GM12878 (cell line): ENCODE results near the gene SLC19A2. TPM values are rescaled to one million over a fixed set of nuclear protein-coding genes. Genes with fewer than 3 reads are reported as not detected.
"Not testable (repeated sequence)": the region's sequence is repeated elsewhere in the genome, so short reads cannot be mapped to it uniquely, and the experiment has no call there.

Source experiments
- ATAC-seq: fragments of 200-7000 bp; cut with Tn5 transposase; 3 replicates; pipeline ENCODE4 v1.9.1; 2020; ENCODE audit warnings: mild to moderate bottlenecking, moderate library complexity
- BruUV-seq: library from RNA; stranded (reverse); fragments of 400-500 nt; replicated peaks from 2 replicates; lab custom pipeline; 2021; lab: Mats Ljungman, UMichigan
- CTCF ChIA-PET: fragments of 300-600 bp; sonication (Branson Sonifier 250); formaldehyde crosslinking; extraction: SDS; loops from one replicate; lab custom pipeline; 2021; ENCODE audit warnings: inconsistent platforms; lab: Yijun Ruan, JAX
- POLR2A ChIA-PET: fragments of 350-600 bp; formaldehyde crosslinking; extraction: SDS; loops from one replicate; lab custom pipeline; 2021; ENCODE audit warnings: inconsistent platforms; lab: Charles Lee
- RAD21 ChIA-PET: fragments of 300-600 bp; sonication (Branson Sonifier 250); formaldehyde crosslinking; loops from one replicate; lab custom pipeline; 2023; ENCODE audit warnings: antibody characterized with exemption; ENCODE audit not compliant: unreplicated experiment; lab: Charles Lee
- SMC1A ChIA-PET: fragments of 300-600 bp; sonication (Branson Sonifier 250); formaldehyde crosslinking; loops from one replicate; lab custom pipeline; 2023; ENCODE audit not compliant: unreplicated experiment, uncharacterized antibody; lab: Charles Lee
- DNase-seq: peaks from one replicate; pipeline ENCODE4 v3.0.0-alpha.2; 2011; ENCODE audit warnings: low read depth, low spot score
- FAIRE-seq: peaks from 3 replicates; lab custom pipeline; 2011; peaks lifted over from hg19 to GRCh38; lab: Jason Lieb, UNC
- H2AFZ ChIP-seq: 2 replicates; pipeline ENCODE4 v1.6.0; 2011; ENCODE audit warnings: low read depth, low read length, control low read depth; ENCODE audit not compliant: control insufficient read depth
- H3K27ac ChIP-seq: 2 replicates; pipeline ENCODE4 v1.5.1; 2011; ENCODE audit warnings: control low read depth; ENCODE audit not compliant: control insufficient read depth, insufficient read depth
- H3K27me3 ChIP-seq, 2 experiments: replicated peaks in 1 of 2; 2 replicates each; pipeline versions ENCODE4 v1.6.0 to v1.6.1; 2011; ENCODE audit warnings: low read length in 1 of 2; ENCODE audit not compliant: control insufficient read depth in 2 of 2, insufficient read depth in 2 of 2
- H3K36me3 ChIP-seq, 2 experiments: 2 replicates each; pipeline ENCODE4 v1.5.1; 2011; ENCODE audit warnings: low read length in 1 of 2; ENCODE audit not compliant: control insufficient read depth in 2 of 2, insufficient read depth in 2 of 2
- H3K4me1 ChIP-seq: 2 replicates; pipeline ENCODE4 v1.6.1; 2011; ENCODE audit warnings: mild to moderate bottlenecking, low read length, moderate library complexity, mixed read lengths; ENCODE audit not compliant: control insufficient read depth, insufficient read depth
- H3K4me2 ChIP-seq: 2 replicates; pipeline ENCODE4 v1.6.0; 2011; ENCODE audit warnings: control low read depth; ENCODE audit not compliant: control insufficient read depth, insufficient read depth
- H3K4me3 ChIP-seq: fragments of 200-600 bp; sonication (generic); 2 replicates; pipeline ENCODE4 v1.5.1; 2016
- H3K79me2 ChIP-seq: 2 replicates; pipeline ENCODE4 v1.6.0; 2011; ENCODE audit warnings: low read length; ENCODE audit not compliant: control insufficient read depth, insufficient read depth
- H3K9ac ChIP-seq: 2 replicates; pipeline ENCODE4 v1.8.0; 2011; ENCODE audit warnings: low read length, control low read depth, mixed read lengths; ENCODE audit not compliant: control insufficient read depth, insufficient read depth
- H3K9me3 ChIP-seq: replicated peaks from 3 replicates; pipeline ENCODE4 v1.5.1; 2011; ENCODE audit warnings: mild to moderate bottlenecking, low read length; ENCODE audit not compliant: control insufficient read depth, insufficient read depth
- H4K20me1 ChIP-seq: 2 replicates; pipeline ENCODE4 v1.6.0; 2011; ENCODE audit not compliant: control insufficient read depth, insufficient read depth
- HSF1 ChIP-seq: fragments of 150-350 bp; IDR thresholded peaks from 2 replicates; pipeline ENCODE4 v1.6.1; 2014; ENCODE audit warnings: mild to moderate bottlenecking, low read depth, low read length
- IKZF1 ChIP-seq: fragments of 450-650 bp; conservative IDR thresholded peaks from 2 replicates; pipeline ENCODE4 v1.6.1; 2017; ENCODE audit warnings: antibody characterized with exemption, mild to moderate bottlenecking
- MTA3 ChIP-seq: IDR thresholded peaks from 2 replicates; pipeline ENCODE4 v1.6.1; 2012; ENCODE audit warnings: low read length, inconsistent platforms, borderline replicate concordance
- POLR2A ChIP-seq: IDR thresholded peaks from 2 replicates; pipeline ENCODE4 v1.6.1; 2011; ENCODE audit warnings: low read depth, mild to moderate bottlenecking, low read length
- POU2F2 ChIP-seq: IDR thresholded peaks from 3 replicates; pipeline ENCODE4 v1.6.1; 2011; ENCODE audit warnings: low read depth, mild to moderate bottlenecking, low read length, borderline replicate concordance
- SREBF1 ChIP-seq: IDR thresholded peaks from 2 replicates; pipeline ENCODE4 v1.6.1; 2012; ENCODE audit warnings: mild to moderate bottlenecking, low read length
- TAF1 ChIP-seq: IDR thresholded peaks from 2 replicates; pipeline ENCODE4 v1.6.1; 2011; ENCODE audit warnings: mild to moderate bottlenecking, low read depth, low read length, borderline replicate concordance
- TCF3 ChIP-seq: IDR thresholded peaks from 2 replicates; pipeline ENCODE4 v1.6.1; 2012; ENCODE audit warnings: low read depth, mild to moderate bottlenecking, low read length, borderline replicate concordance; ENCODE audit not compliant: insufficient read depth
- WGBS: methylation state at CpG from one replicate; pipeline ENCODE4 v1.1.6; 2016; ENCODE audit warnings: low lambda C conversion rate; ENCODE audit not compliant: insufficient replicate concordance, insufficient coverage; ENCODE audit errors: missing lambda C conversion rate; 5-methylcytosine and 5-hydroxymethylcytosine counted together
- in situ Hi-C: fragments of 300-500 bp; cut with MboI; formaldehyde crosslinking; loops from 9 replicates; pipeline ENCODE4 v1.14.3; 2018; ENCODE audit warnings: mixed read lengths
- intact Hi-C: fragments of 100-400 bp; cut with micrococcal nuclease; formaldehyde crosslinking; loops from one replicate; pipeline ENCODE4 v1.14.2; 2022; ENCODE audit not compliant: unreplicated experiment
- polyA plus RNA-seq, 11 experiments: library from polyadenylated mRNA; depleted of rRNA in 4 of 11; unstranded in 6 of 11; stranded (reverse) in 5 of 11; fragments of >200 nt; fragmentation: Nextera tagmentation in 4 of 11; fragmentation: Illumina TruSeq in 1 of 11; extraction: Ambion mirVana in 4 of 11; extraction: Trizol in 1 of 11; gene quantifications; 1 replicate in 1 of 11; 2 replicates in 10 of 11; pipeline versions ENCODE4 v1.2.1 to v1.2.3, GENCODE V29; 2011 to 2016; ENCODE audit warnings: inconsistent platforms in 2 of 11, missing spikeins in 2 of 11, low read depth in 1 of 11
- total RNA-seq, 4 experiments: library from RNA; depleted of rRNA in 3 of 4; stranded (reverse); fragments of >200 nt in 3 of 4; fragmentation: Illumina TruSeq in 1 of 4; extraction: Trizol in 1 of 4; gene quantifications; 2 replicates each; pipeline versions ENCODE4 v1.2.1 to v1.2.3, GENCODE V29; 2013 to 2021

Gene SLC19A2
- total and polyA plus RNA-seq, 10 of the 15 experiments (the other 5 are each of a cell fraction or from before 2014, with no cell fraction given), result 1.2 to 7.8 (median 2.5) TPM

- TF ChIP-seq HSF1, result no peak
- TF ChIP-seq POLR2A, result peak; percentile 91
- 0 out of 3 replicates have a peak, but pooled peaks have one; percentile 15 for TF ChIP-seq POU2F2
- peak; percentile 44; the same call in 1 of the 2 replicates for TF ChIP-seq TAF1
- peak; percentile 70 for TF ChIP-seq IKZF1
- TF ChIP-seq TCF3, result peak; percentile 52; the same call in 1 of the 2 replicates
- peak; percentile 52; the same call in 1 of the 2 replicates for TF ChIP-seq SREBF1
- TF ChIP-seq, all 136 proteins: peak for 50
Observed at GRCh38 chr1:169485431-169486280, at the start of gene SLC19A2 (continued).

DNA sequence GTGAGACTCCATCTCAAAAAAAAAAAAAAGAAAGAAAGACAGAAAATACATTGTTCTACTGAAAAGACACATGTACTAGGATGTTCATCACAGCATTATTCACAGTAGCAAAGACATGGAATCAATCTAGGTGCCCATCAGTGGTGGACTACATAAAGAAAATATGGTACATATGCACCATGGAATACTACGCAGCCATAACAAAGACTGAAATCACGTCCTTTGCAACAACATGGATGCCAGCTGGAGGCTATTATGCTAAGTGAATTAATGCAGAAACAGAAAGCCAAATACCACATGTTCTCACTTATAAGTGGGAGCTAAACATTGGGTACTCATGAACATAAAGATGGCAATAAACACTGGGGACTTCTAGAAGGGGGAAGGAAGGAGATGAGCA lies 48.9 kb upstream of the SLC19A2 start:
- no peak overlapping the region for H3K4me3 ChIP-seq
- RAD21 ChIA-PET, result no interaction called here
- H3K79me2 ChIP-seq, result no peaks in the 10 kb centered on the region
- no peaks in the 10 kb centered on the region for H3K4me1 ChIP-seq
- no peak for DNase-seq
- no peak for TF ChIP-seq MTA3
- intact Hi-C loops, result no loop called here
- POLR2A ChIA-PET, result no interaction called here
- no peaks in the 10 kb centered on the region for H3K36me3 ChIP-seq
- no peaks in the 10 kb centered on the region for H3K27me3 ChIP-seq
- no peak for ATAC-seq
- CTCF ChIA-PET, result interaction anchor here (1.4 to 2.0 kb wide), 2 partner anchors 10 to 11 kb away, joined by 4 to 7 read pairs; no protein-coding TSS in a partner anchor
- H2AFZ ChIP-seq, result no peak overlapping the region
- no peaks in the 10 kb centered on the region for H4K20me1 ChIP-seq
- H3K4me2 ChIP-seq, result no peak overlapping the region
- H3K27ac ChIP-seq, result no peak overlapping the region
- SMC1A ChIA-PET, result interaction anchor here (0.7 to 1.4 kb wide), 3 partner anchors 24 to 864 kb away, joined by 3 read pairs; no protein-coding TSS in a partner anchor
- no peaks in the 10 kb centered on the region for H3K9me3 ChIP-seq
- WGBS, result 74% methylated on average over 2 of the region's 2 CpGs
- BruUV-seq, result no TSS peak
- in situ Hi-C loops, result no loop called here
- H3K9ac ChIP-seq, result no peak overlapping the region
- no peak for FAIRE-seq

DNA sequence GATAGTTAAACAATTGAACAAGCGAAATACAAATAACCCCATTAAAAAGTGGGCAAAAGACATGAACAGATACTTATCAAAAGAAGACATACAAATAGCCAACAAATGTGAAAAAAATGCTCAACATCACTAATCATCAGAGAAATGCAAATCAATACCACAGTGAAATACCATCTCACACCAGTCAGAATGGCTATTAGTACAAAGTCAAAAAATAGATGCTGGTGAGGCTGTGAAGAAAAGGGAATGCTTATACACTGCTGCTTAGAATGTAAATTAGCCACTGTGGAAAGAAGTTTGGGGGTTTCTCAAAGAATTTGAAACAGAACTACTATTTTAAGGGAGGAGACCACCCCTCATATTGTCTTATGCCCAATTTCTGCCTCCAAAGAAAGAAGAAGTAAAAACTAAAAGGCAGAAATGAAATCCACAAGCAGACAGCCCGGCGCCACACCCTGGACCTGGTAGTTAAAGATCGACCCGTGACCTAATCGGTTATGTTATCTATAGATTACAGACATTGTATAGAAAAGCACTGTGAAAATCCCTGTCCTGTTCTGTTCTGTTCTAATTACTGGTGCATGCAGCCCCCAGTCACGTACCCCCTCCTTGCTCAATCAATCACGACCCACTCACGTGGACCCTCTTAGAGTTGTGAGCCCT lies 47.9 kb upstream of the SLC19A2 start:
- H3K4me3 ChIP-seq, H3K9me3 ChIP-seq, H3K27me3 ChIP-seq, H2AFZ ChIP-seq, H4K20me1 ChIP-seq, in situ Hi-C loops, POLR2A ChIA-PET, DNase-seq, H3K79me2 ChIP-seq, H3K36me3 ChIP-seq, BruUV-seq, H3K9ac ChIP-seq, FAIRE-seq, H3K4me2 ChIP-seq, intact Hi-C loops, H3K4me1 ChIP-seq, H3K27ac ChIP-seq, RAD21 ChIA-PET: not testable (repeated sequence)
- ChIA-PET SMC1A (interaction anchor here (1.0 kb wide), 2 partner anchors 13 to 68 kb away, joined by 3 read pairs; no protein-coding TSS in a partner anchor), CTCF (interaction anchor here (2.0 kb wide), 1 partner anchor 12 kb away, joined by 7 read pairs; no protein-coding TSS in a partner anchor)
- 19% methylated on average over 9 of the region's 9 CpGs for WGBS
- ATAC-seq, result peak; percentile 81
